ENCODE data around the gene ZNF562.

ZNF562 gene

GRCh38 chr19:9650345-9650744, 24.6 kb downstream of the ZNF562 start:
- Mint-ChIP-seq H3K27ac (no peak overlapping the region), H3K9me3 (peaks cover 38% of the 10 kb centered on the region), H3K27me3 (ENCODE audit: low read depth) (no peaks in the 10 kb centered on the region), H3K4me1 (no peaks in the 10 kb centered on the region), H3K36me3 (ENCODE audit: low read depth) (peaks cover 87% of the 10 kb centered on the region), H3K4me3 (no peak overlapping the region)
- TF ChIP-seq CTCF (IDR thresholded peaks at IDR 0.05; ENCODE audit: unreplicated experiment in 3 of 3) = no peak

GRCh38 chr19:9645472-9645871, 29.4 kb downstream of the ZNF562 start:
- no peaks in the 10 kb centered on the region for H3K27me3 Mint-ChIP-seq (ENCODE audit: low read depth)
- TF ChIP-seq CTCF (IDR thresholded peaks at IDR 0.05; ENCODE audit: unreplicated experiment in 3 of 3) = no peak
- peaks cover 53% of the 10 kb centered on the region for H3K36me3 Mint-ChIP-seq (ENCODE audit: low read depth)
- H3K4me3 Mint-ChIP-seq = no peak overlapping the region
- H3K9me3 Mint-ChIP-seq = peaks cover 22% of the 10 kb centered on the region
- no peak overlapping the region for H3K27ac Mint-ChIP-seq
- H3K4me1 Mint-ChIP-seq = no peaks in the 10 kb centered on the region

GRCh38 chr19:9644472-9644871, 30.4 kb downstream of the ZNF562 start:
- H3K4me1 Mint-ChIP-seq = no peaks in the 10 kb centered on the region
- no peaks in the 10 kb centered on the region for H3K27me3 Mint-ChIP-seq (ENCODE audit: low read depth)
- peaks cover 18% of the 10 kb centered on the region for H3K9me3 Mint-ChIP-seq
- no peak overlapping the region for H3K27ac Mint-ChIP-seq
- TF ChIP-seq CTCF (IDR thresholded peaks at IDR 0.05; ENCODE audit: unreplicated experiment in 3 of 3) = no peak
- H3K36me3 Mint-ChIP-seq (ENCODE audit: low read depth) = peaks cover 43% of the 10 kb centered on the region
- H3K4me3 Mint-ChIP-seq = no peak overlapping the region

- Mint-ChIP-seq H3K27me3 (ENCODE audit: low read depth) (no peaks in the 10 kb centered on the region), H3K9me3 (peaks cover 10% of the 10 kb centered on the region), H3K4me1 (no peaks in the 10 kb centered on the region), H3K4me3 (no peak overlapping the region), H3K27ac (no peak overlapping the region), H3K36me3 (ENCODE audit: low read depth) (peaks cover 26% of the 10 kb centered on the region)
- TF ChIP-seq CTCF (IDR thresholded peaks at IDR 0.05; ENCODE audit: unreplicated experiment in 3 of 3) = no peak
Observed at GRCh38 chr19:9641810-9642209, 33.1 kb downstream of the ZNF562 start.

GRCh38 chr19:9640956-9641355, 33.9 kb downstream of the ZNF562 start:
- peaks cover 10% of the 10 kb centered on the region for H3K9me3 Mint-ChIP-seq
- no peak overlapping the region for H3K27ac Mint-ChIP-seq
- peaks cover 20% of the 10 kb centered on the region for H3K36me3 Mint-ChIP-seq (ENCODE audit: low read depth)
- no peaks in the 10 kb centered on the region for H3K4me1 Mint-ChIP-seq
- no peak for TF ChIP-seq CTCF (IDR thresholded peaks at IDR 0.05; ENCODE audit: unreplicated experiment in 3 of 3)
- no peaks in the 10 kb centered on the region for H3K27me3 Mint-ChIP-seq (ENCODE audit: low read depth)
- no peak overlapping the region for H3K4me3 Mint-ChIP-seq

- no peaks in the 10 kb centered on the region for H3K27me3 Mint-ChIP-seq (ENCODE audit: low read depth)
- H3K4me3 Mint-ChIP-seq = no peak overlapping the region
- no peak overlapping the region for H3K27ac Mint-ChIP-seq
- no peaks in the 10 kb centered on the region for H3K4me1 Mint-ChIP-seq
- H3K9me3 Mint-ChIP-seq = no peaks in the 10 kb centered on the region
- H3K36me3 Mint-ChIP-seq (ENCODE audit: low read depth) = peaks cover 24% of the 10 kb centered on the region
- no peak for TF ChIP-seq CTCF (IDR thresholded peaks at IDR 0.05; ENCODE audit: unreplicated experiment in 3 of 3)
Observed at GRCh38 chr19:9636018-9636417, 38.9 kb downstream of the ZNF562 start.

Data from nephron (organoid).